HCT116 (cell line): ENCODE results near the gene CYB5RL. TPM values are rescaled to one million over a fixed set of nuclear protein-coding genes. Genes with fewer than 3 reads are reported as not detected.

ENCODE experiments used
- ATAC-seq: fragments of 200-7000 bp; cut with Tn5 transposase; 2 replicates; pipeline ENCODE4 v1.9.1; 2020; ENCODE audit warnings: mild to moderate bottlenecking, moderate library complexity
- BruUV-seq: library from RNA; stranded (reverse); fragments of 400-500 nt; replicated peaks from 2 replicates; lab custom pipeline; 2021; lab: Mats Ljungman, UMichigan
- CTCF ChIA-PET: fragments of 300-600 bp; sonication (Branson Sonifier 250); formaldehyde crosslinking; loops from one replicate; lab custom pipeline; 2021; ENCODE audit warnings: antibody characterized with exemption; lab: Charles Lee
- POLR2A ChIA-PET: fragments of 300-600, 350-600 bp; sonication (Branson Sonifier 250); formaldehyde crosslinking; loops from one replicate; lab custom pipeline; 2021; ENCODE audit warnings: antibody characterized with exemption; lab: Charles Lee
- RAD21 ChIA-PET, 2 experiments: fragments of 300-600 bp; sonication (Branson Sonifier 250); formaldehyde crosslinking; loops; one replicate each; lab custom pipeline; 2023; ENCODE audit warnings: low total read pairs in 2 of 2; ENCODE audit not compliant: uncharacterized antibody in 2 of 2, unreplicated experiment in 2 of 2, low non-redundant PET in 1 of 2; lab: Charles Lee
- DNase-seq: peaks from one replicate; pipeline ENCODE4 v3.0.0-alpha.2; 2010; ENCODE audit warnings: low read depth, low spot score
- H2AFZ ChIP-seq: fragments of 200-600 bp; shearing (Covaris generic), sonication (generic); 2 replicates; pipeline ENCODE4 v1.6.1; 2017; ENCODE audit warnings: low read depth, mixed run types, mixed read lengths, antibody characterized with exemption, low read length; ENCODE audit not compliant: poor library complexity, severe bottlenecking
- H3K27ac ChIP-seq: 2 replicates; pipeline ENCODE4 v1.5.1; 2012; ENCODE audit warnings: low read depth, low read length
- H3K27me3 ChIP-seq: fragments of 200-600 bp; sonication (generic); 2 replicates; pipeline ENCODE4 v1.6.1; 2016; ENCODE audit warnings: mixed run types, low read length, mixed read lengths; ENCODE audit not compliant: insufficient read depth
- H3K36me3 ChIP-seq, 2 experiments: fragments of 200-500 bp in 1 of 2; fragments of 200-600 bp in 1 of 2; sonication (Bioruptor generic) in 1 of 2; sonication (generic) in 1 of 2; 2 replicates each; pipeline versions ENCODE4 v1.5.1 to v1.6.1; 2014 to 2016; ENCODE audit warnings: low read length in 2 of 2, inconsistent platforms in 1 of 2, mixed read lengths in 1 of 2, mixed run types in 1 of 2; ENCODE audit not compliant: insufficient read depth in 2 of 2, control insufficient read depth in 1 of 2
- H3K4me1 ChIP-seq, 2 experiments: fragments of 200-600 bp in 1 of 2; sonication (generic) in 1 of 2; 2 replicates each; pipeline versions ENCODE4 v1.5.1 to v1.6.1; 2012 to 2017; ENCODE audit warnings: low read length in 2 of 2, inconsistent platforms in 1 of 2, mild to moderate bottlenecking in 1 of 2, mixed read lengths in 1 of 2, mixed run types in 1 of 2, moderate library complexity in 1 of 2; ENCODE audit not compliant: insufficient read depth in 2 of 2, control insufficient read depth in 1 of 2
- H3K4me2 ChIP-seq: fragments of 200-600 bp; sonication (generic); 2 replicates; pipeline ENCODE4 v1.6.1; 2017; ENCODE audit warnings: mixed run types, low read length, mixed read lengths
- H3K4me3 ChIP-seq, 2 experiments: fragments of 200-600 bp in 1 of 2; sonication (generic) in 1 of 2; replicated peaks in 1 of 2; 2 replicates each; pipeline ENCODE4 v1.5.1; 2011 to 2016; ENCODE audit warnings: low read length in 2 of 2, control low read depth in 1 of 2, low read depth in 1 of 2, mild to moderate bottlenecking in 1 of 2, mixed read lengths in 1 of 2, mixed run types in 1 of 2
- H3K79me2 ChIP-seq: fragments of 200-600 bp; sonication (generic); 2 replicates; pipeline ENCODE4 v1.6.1; 2017; ENCODE audit warnings: mild to moderate bottlenecking, mixed run types, low read length, moderate library complexity, mixed read lengths; ENCODE audit not compliant: insufficient read depth
- H3K9ac ChIP-seq: fragments of 200-600 bp; sonication (generic); 2 replicates; pipeline ENCODE4 v1.6.1; 2016; ENCODE audit warnings: low read length, mixed read lengths
- H3K9me2 ChIP-seq: fragments of 200-600 bp; sonication (generic), shearing (Covaris generic); 2 replicates; pipeline ENCODE4 v1.6.1; 2017; ENCODE audit warnings: mixed run types, mild to moderate bottlenecking, moderate library complexity; ENCODE audit not compliant: insufficient read depth
- H3K9me3 ChIP-seq, 2 experiments: fragments of 200-500 bp in 1 of 2; fragments of 200-600 bp in 1 of 2; sonication (Bioruptor generic) in 1 of 2; sonication (generic) in 1 of 2; 2 replicates each; pipeline ENCODE4 v1.6.1; 2014 to 2017; ENCODE audit warnings: low read length in 2 of 2, mixed read lengths in 2 of 2, inconsistent platforms in 1 of 2, low read depth in 1 of 2, mild to moderate bottlenecking in 1 of 2, mixed run types in 1 of 2, moderate library complexity in 1 of 2; ENCODE audit not compliant: control insufficient read depth in 1 of 2, insufficient read depth in 1 of 2
- H4K20me1 ChIP-seq: fragments of 200-600 bp; sonication (generic), shearing (Covaris generic); 2 replicates; pipeline ENCODE4 v1.6.1; 2017; ENCODE audit warnings: mixed run types, mild to moderate bottlenecking, moderate library complexity; ENCODE audit not compliant: insufficient read depth
- CBX3 ChIP-seq: IDR thresholded peaks from 2 replicates; pipeline ENCODE4 v1.6.1; 2012; ENCODE audit warnings: low read depth
- CTCF ChIP-seq, 3 experiments: fragments of 200-600 bp in 1 of 3; sonication (generic) in 1 of 3; IDR thresholded peaks in 2 of 3; conservative IDR thresholded peaks in 1 of 3; 2 replicates each; pipeline ENCODE4 v1.5.1; 2012 to 2017; ENCODE audit warnings: low read depth in 2 of 3, low read length in 2 of 3, antibody characterized with exemption in 1 of 3, borderline replicate concordance in 1 of 3, control low read depth in 1 of 3, mild to moderate bottlenecking in 1 of 3, mixed read lengths in 1 of 3, mixed run types in 1 of 3, moderate library complexity in 1 of 3; ENCODE audit not compliant: insufficient read depth in 1 of 3
- EGR1 ChIP-seq: IDR thresholded peaks from 2 replicates; pipeline ENCODE4 v1.6.1; 2012; ENCODE audit warnings: low read depth
- EZH2 ChIP-seq: fragments of 200-600 bp; sonication (generic); IDR thresholded peaks from 2 replicates; pipeline ENCODE4 v1.6.1; 2017; ENCODE audit warnings: antibody characterized with exemption, mixed run types
- FOSL1 ChIP-seq: IDR thresholded peaks from 2 replicates; pipeline ENCODE4 v1.6.1; 2012; ENCODE audit warnings: low read depth
- JUND ChIP-seq: IDR thresholded peaks from 2 replicates; pipeline ENCODE4 v1.6.1; 2012
- MAX ChIP-seq: IDR thresholded peaks from 2 replicates; pipeline ENCODE4 v1.6.1; 2012
- SP1 ChIP-seq: IDR thresholded peaks from 2 replicates; pipeline ENCODE4 v1.6.1; 2012; ENCODE audit warnings: low read depth
- TCF7L2 ChIP-seq: IDR thresholded peaks from 2 replicates; pipeline ENCODE4 v1.7.0; 2011; ENCODE audit warnings: borderline replicate concordance, inconsistent platforms; ENCODE audit not compliant: insufficient read depth, insufficient read length; ENCODE audit errors: extremely low read depth
- YY1 ChIP-seq: IDR thresholded peaks from 2 replicates; pipeline ENCODE4 v1.6.1; 2011; ENCODE audit warnings: low read length, low read depth, moderate library complexity, mild to moderate bottlenecking; ENCODE audit not compliant: insufficient replicate concordance; ENCODE audit errors: extremely low read depth
- ZNF274 ChIP-seq: fragments of 200-500 bp; sonication (Bioruptor generic); IDR thresholded peaks from 2 replicates; pipeline ENCODE4 v1.6.1; 2014; ENCODE audit warnings: mild to moderate bottlenecking, low read depth, low read length, inconsistent platforms
- intact Hi-C: fragments of 100-400 bp; cut with micrococcal nuclease; formaldehyde crosslinking; loops from 2 replicates; pipeline ENCODE4 v1.10.0; 2022
- total RNA-seq: library from RNA; stranded (reverse); gene quantifications from one replicate; pipeline ENCODE4 v1.2.1, GENCODE V29; 2021; ENCODE audit not compliant: unreplicated experiment

Gene CYB5RL
- total RNA-seq, 1 experiment from 2014 or later = 11.7 TPM

- TF ChIP-seq SP1 (no peak), JUND (no peak), CBX3 (no peak), FOSL1 (no peak), MAX (no peak)
- H3K9me2 ChIP-seq = no peaks in the 10 kb centered on the region
- ChIA-PET CTCF (interaction anchor here (0.8 to 1.6 kb wide), 11 partner anchors 8 to 318 kb away, joined by 3 to 10 read pairs (median 5); partner anchors contain the start of genes CYB5RL and MRPL37), POLR2A (interaction anchor here (1.0 to 2.0 kb wide), 2 partner anchors 18 to 19 kb away, joined by 4 to 8 read pairs; partner anchors contain the start of genes CYB5RL and MRPL37), RAD21 (interaction anchor here in 1 of 2 experiments (1.5 kb wide), 1 partner anchor 309 kb away, joined by 4 read pairs; no protein-coding TSS in a partner anchor)
- intact Hi-C loops = loop anchor here (1.0 kb wide), 1 partner anchor 307 kb away; no protein-coding TSS in a partner anchor
- DNase-seq (no peak), ATAC-seq (no peak)
- no peak overlapping the region for H3K4me2 ChIP-seq
- H3K27me3 ChIP-seq = no peaks in the 10 kb centered on the region
- H3K9me3 ChIP-seq = no peaks in the 10 kb centered on the region
- H3K36me3 ChIP-seq = no peaks in the 10 kb centered on the region; a peak in 1 of 4 replicates
- no peaks in the 10 kb centered on the region for H3K4me1 ChIP-seq
- no peaks in the 10 kb centered on the region for H4K20me1 ChIP-seq
- no peak overlapping the region for H3K9ac ChIP-seq
- no peak overlapping the region for H3K4me3 ChIP-seq
- H2AFZ ChIP-seq = no peak overlapping the region
- no peak overlapping the region for H3K27ac ChIP-seq
- no peaks in the 10 kb centered on the region for H3K79me2 ChIP-seq
- no TSS peak for BruUV-seq
These were observed 19.0 kb downstream of the CYB5RL start for GRCh38 chr1:54180701-54181360.

GRCh38 chr1:54178296-54179070 lies 21.3 kb downstream of the CYB5RL start:
- ChIA-PET RAD21 (no interaction called here), CTCF (no interaction called here), POLR2A (no interaction called here)
- Histone ChIP-seq H3K79me2 (no peaks in the 10 kb centered on the region), H4K20me1 (no peaks in the 10 kb centered on the region), H3K27me3 (no peaks in the 10 kb centered on the region), H3K27ac (no peak overlapping the region), H3K9ac (no peak overlapping the region), H3K4me2 (no peak overlapping the region), H3K4me3 (no peak overlapping the region), H2AFZ (no peak overlapping the region), H3K9me3 (no peaks in the 10 kb centered on the region), H3K36me3 (no peaks in the 10 kb centered on the region; a peak in 1 of 4 replicates), H3K4me1 (no peaks in the 10 kb centered on the region), H3K9me2 (no peaks in the 10 kb centered on the region)
- no TSS peak for BruUV-seq
- intact Hi-C loops = no loop called here
- ATAC-seq (no peak), DNase-seq (no peak)
- TF ChIP-seq JUND = no peak
- TF ChIP-seq ZNF274 = no peak
- TF ChIP-seq CTCF (IDR thresholded peaks at IDR 0.05 in 2 of 3, conservative IDR thresholded peaks at IDR 0.05 in 1 of 3; ENCODE audit: borderline replicate concordance in 1 of 3, insufficient read depth in 1 of 3, low read depth in 2 of 3, low read length in 2 of 3) = no peak
- no peak for TF ChIP-seq MAX
- TF ChIP-seq YY1 = no peak
- no peak for TF ChIP-seq TCF7L2
- TF ChIP-seq EZH2 = no peak
- TF ChIP-seq EGR1 = no peak
